Upper lobe of left lung (tissue), 6 donors: ENCODE data around the gene TEX44. TPM values are rescaled to one million over a fixed set of nuclear protein-coding genes. Genes with fewer than 3 reads are reported as not detected.

Experiments
- ATAC-seq, 2 donors: fragments of 200-7000 bp; cut with Tn5 transposase; one replicate each; pipeline ENCODE4 v1.9.1; 2022; ENCODE audit warnings: mild to moderate bottlenecking in 2 of 2, moderate library complexity in 2 of 2; ENCODE audit not compliant: low FRiP score in 2 of 2
- DNase-seq, 2 donors: peaks; one replicate each; pipeline ENCODE4 v3.0.0-alpha.2; 2019 to 2020
- H3K27ac ChIP-seq, 4 donors: fragments of 200-600 bp; sonication (generic); one replicate each; pipeline ENCODE4 v1.5.1; 2016 to 2019
- H3K27me3 ChIP-seq, 4 donors: fragments of 200-600 bp; sonication (generic); one replicate each; pipeline ENCODE4 v1.5.1; 2017 to 2019
- H3K36me3 ChIP-seq, 4 donors: fragments of 200-600 bp; sonication (generic); one replicate each; pipeline ENCODE4 v1.5.1; 2016 to 2019
- H3K4me1 ChIP-seq, 4 donors: fragments of 200-600 bp; sonication (generic); one replicate each; pipeline ENCODE4 v1.5.1; 2018 to 2019
- H3K4me3 ChIP-seq, 4 donors: fragments of 200-600 bp; sonication (generic); one replicate each; pipeline ENCODE4 v1.5.1; 2017 to 2019; ENCODE audit warnings: mild to moderate bottlenecking in 2 of 4, moderate library complexity in 1 of 4
- H3K9me3 ChIP-seq, 4 donors: fragments of 200-600 bp; sonication (generic); one replicate each; pipeline ENCODE4 v1.5.1; 2018 to 2019
- EP300 ChIP-seq, 4 donors: sonication (generic); formaldehyde crosslinking; IDR thresholded peaks; one replicate each; pipeline ENCODE4 v1.5.1; 2017; ENCODE audit warnings: antibody characterized with exemption in 4 of 4, control low read depth in 2 of 4
- POLR2A ChIP-seq, 4 donors: fragments of 450-650 bp; IDR thresholded peaks; one replicate each; pipeline ENCODE4 v1.5.1; 2016 to 2017; ENCODE audit warnings: antibody characterized with exemption in 4 of 4, mild to moderate bottlenecking in 2 of 4
- POLR2AphosphoS5 ChIP-seq, 2 donors: sonication (generic); formaldehyde crosslinking; IDR thresholded peaks; one replicate each; pipeline ENCODE4 v1.5.1; 2017; ENCODE audit warnings: antibody characterized with exemption in 2 of 2
- WGBS, 2 donors: methylation state at CpG; one replicate each; pipeline ENCODE4 v1.1.5; 2017 to 2018; 5-methylcytosine and 5-hydroxymethylcytosine counted together
- total RNA-seq, 6 donors: library from RNA; depleted of rRNA in 4 of 6; stranded (reverse); fragments of >200 nt in 4 of 6; gene quantifications; one replicate each; pipeline versions ENCODE4 v1.1.0 to v1.2.1, GENCODE V29; 2016 to 2021
- TF ChIP-seq, protein P1 (sequence below), 6 experiments: fragments of 450-650 bp in 4 of 6; fragments of 200-600 bp in 2 of 6; sonication (generic) in 2 of 6; IDR thresholded peaks; one replicate each; pipeline ENCODE4 v1.5.1; 2016 to 2019; ENCODE audit warnings: antibody characterized with exemption in 6 of 6
- donor health status: DM: no; HTN: no; CAD: no; lungs with moderate emphysema.
- donor health status: DM: no; HTN: yes; CAD: no; lungs with severe emphysema.

The TEX44 gene
- total RNA-seq, 6 donors from 2014 or later = not detected

DNA sequence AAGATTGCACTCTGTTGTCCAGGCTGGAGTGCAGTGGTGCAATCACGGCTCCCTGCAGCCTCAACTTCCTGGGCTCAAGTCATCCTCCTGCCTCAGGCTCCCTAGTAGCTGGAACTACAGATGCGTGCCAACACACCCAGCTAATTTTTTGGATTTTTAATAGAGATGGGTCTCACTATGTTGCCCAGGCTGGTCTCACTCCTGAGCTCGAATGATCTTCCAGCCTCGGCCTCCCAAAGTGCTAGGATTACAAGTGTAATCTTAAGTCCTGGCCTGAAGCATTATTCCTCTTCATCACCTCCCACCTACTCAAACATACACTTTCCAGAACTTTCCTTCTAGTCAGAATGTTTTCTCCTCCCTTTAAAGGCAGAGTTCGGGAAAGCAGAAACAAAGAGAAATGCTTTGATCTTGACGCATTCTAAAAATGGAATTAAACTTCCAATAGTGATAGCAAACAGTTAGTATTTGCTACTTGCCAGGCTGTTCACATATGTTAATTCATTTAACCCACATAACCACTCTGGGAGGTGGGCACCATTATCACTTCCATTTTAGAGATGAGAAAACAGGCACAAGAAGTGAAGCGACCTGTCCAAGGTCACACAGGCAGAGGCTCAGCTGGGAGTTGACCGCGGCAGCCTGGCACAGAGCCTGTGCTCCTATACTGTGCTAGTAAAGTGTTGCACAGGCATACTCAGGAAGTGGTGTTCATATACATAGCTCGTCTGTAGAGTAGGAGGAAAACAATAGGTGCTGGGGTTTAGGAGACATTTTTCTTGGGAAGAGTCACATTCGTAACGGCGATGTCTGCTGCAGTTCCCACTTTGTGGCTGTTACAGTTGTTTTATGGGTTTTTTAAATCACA, 24.6 kb downstream of the TEX44 start:
- H3K4me1 ChIP-seq = peaks cover 33 to 42% (median 34%) of the 10 kb centered on the region in 4 donors
- TF ChIP-seq, protein P1, sequence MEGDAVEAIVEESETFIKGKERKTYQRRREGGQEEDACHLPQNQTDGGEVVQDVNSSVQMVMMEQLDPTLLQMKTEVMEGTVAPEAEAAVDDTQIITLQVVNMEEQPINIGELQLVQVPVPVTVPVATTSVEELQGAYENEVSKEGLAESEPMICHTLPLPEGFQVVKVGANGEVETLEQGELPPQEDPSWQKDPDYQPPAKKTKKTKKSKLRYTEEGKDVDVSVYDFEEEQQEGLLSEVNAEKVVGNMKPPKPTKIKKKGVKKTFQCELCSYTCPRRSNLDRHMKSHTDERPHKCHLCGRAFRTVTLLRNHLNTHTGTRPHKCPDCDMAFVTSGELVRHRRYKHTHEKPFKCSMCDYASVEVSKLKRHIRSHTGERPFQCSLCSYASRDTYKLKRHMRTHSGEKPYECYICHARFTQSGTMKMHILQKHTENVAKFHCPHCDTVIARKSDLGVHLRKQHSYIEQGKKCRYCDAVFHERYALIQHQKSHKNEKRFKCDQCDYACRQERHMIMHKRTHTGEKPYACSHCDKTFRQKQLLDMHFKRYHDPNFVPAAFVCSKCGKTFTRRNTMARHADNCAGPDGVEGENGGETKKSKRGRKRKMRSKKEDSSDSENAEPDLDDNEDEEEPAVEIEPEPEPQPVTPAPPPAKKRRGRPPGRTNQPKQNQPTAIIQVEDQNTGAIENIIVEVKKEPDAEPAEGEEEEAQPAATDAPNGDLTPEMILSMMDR (IDR thresholded peaks at IDR 0.05) = no peak
- TF ChIP-seq POLR2AphosphoS5 (IDR thresholded peaks at IDR 0.05) (no peak), POLR2A (IDR thresholded peaks at IDR 0.05) (no peak), EP300 (IDR thresholded peaks at IDR 0.05) (no peak)
- peak overlapping the region in 2 of 4 donors; percentile 3 to 44 for H3K27ac ChIP-seq
- H3K9me3 ChIP-seq = no peaks in the 10 kb centered on the region
- WGBS, 2 donors = 72 to 75% methylated on average over 13 of the region's 13 CpGs
- no peak for ATAC-seq
- H3K27me3 ChIP-seq = no peaks in the 10 kb centered on the region
- H3K36me3 ChIP-seq = no peaks in the 10 kb centered on the region
- DNase-seq = no peak
- no peak overlapping the region for H3K4me3 ChIP-seq

- H3K27ac ChIP-seq = peak overlapping the region; percentile 27 to 77 (median 54)
- H3K4me1 ChIP-seq = peaks cover 0 to 11% (median 5%) of the 10 kb centered on the region in 4 donors
- TF ChIP-seq POLR2AphosphoS5 (IDR thresholded peaks at IDR 0.05) = no peak
- no peak for DNase-seq
- no peaks in the 10 kb centered on the region for H3K27me3 ChIP-seq
- WGBS, 2 donors = 45 to 52% methylated on average over 23 to 25 of the region's 25 CpGs
- no peaks in the 10 kb centered on the region for H3K36me3 ChIP-seq
- H3K4me3 ChIP-seq = peak overlapping the region in 2 of 4 donors; percentile 17 to 25
- peak; percentile 26 to 68 for ATAC-seq
- H3K9me3 ChIP-seq = no peaks in the 10 kb centered on the region
Observed at GRCh38 chr2:231621051-231621879, 28.6 kb downstream of the TEX44 start.

GRCh38 chr2:231622963-231623362, 30.3 kb downstream of the TEX44 start:
- no peak overlapping the region for H3K4me3 ChIP-seq
- H3K4me1 ChIP-seq = peaks cover 4 to 11% (median 5%) of the 10 kb centered on the region in 4 donors
- no peak for DNase-seq
- no peaks in the 10 kb centered on the region for H3K36me3 ChIP-seq
- H3K27me3 ChIP-seq = no peaks in the 10 kb centered on the region
- H3K27ac ChIP-seq = no peak overlapping the region
- no peak for ATAC-seq
- 92 to 98% methylated on average over 10 of the region's 10 CpGs for WGBS, 2 donors
- no peak for TF ChIP-seq POLR2AphosphoS5 (IDR thresholded peaks at IDR 0.05)
- no peaks in the 10 kb centered on the region for H3K9me3 ChIP-seq

DNA sequence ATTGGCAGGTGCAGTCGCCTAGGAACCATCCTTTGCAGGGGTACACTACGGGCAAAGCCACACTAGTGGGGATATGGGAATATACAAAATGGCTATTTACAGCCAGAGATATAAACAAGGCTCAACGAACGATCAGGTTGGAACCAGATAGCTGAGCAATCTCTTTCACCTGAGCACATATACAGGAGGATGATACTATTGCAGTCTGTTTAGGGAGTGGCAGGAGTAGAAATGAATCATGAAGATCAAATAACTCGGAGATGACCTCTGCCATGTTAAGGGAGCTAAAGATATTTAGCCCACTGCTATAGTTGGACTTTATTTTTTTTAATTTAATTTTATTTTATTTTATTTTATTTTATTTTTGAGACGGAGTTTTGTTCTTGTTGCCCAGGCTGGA, 33.8 kb downstream of the TEX44 start:
- Histone ChIP-seq H3K36me3 (no peaks in the 10 kb centered on the region), H3K9me3 (no peaks in the 10 kb centered on the region), H3K4me1 (peaks cover 0 to 4% (median 2%) of the 10 kb centered on the region in 4 donors), H3K4me3 (no peak overlapping the region), H3K27me3 (no peaks in the 10 kb centered on the region), H3K27ac (no peak overlapping the region)
- WGBS, 2 donors = 76 to 95% methylated on average over 6 of the region's 6 CpGs
- DNase-seq = no peak
- TF ChIP-seq, protein P1 (IDR thresholded peaks at IDR 0.05) = no peak
- TF ChIP-seq EP300 (IDR thresholded peaks at IDR 0.05) (no peak), POLR2AphosphoS5 (IDR thresholded peaks at IDR 0.05) (no peak), POLR2A (IDR thresholded peaks at IDR 0.05) (no peak)
- no peak for ATAC-seq

DNA sequence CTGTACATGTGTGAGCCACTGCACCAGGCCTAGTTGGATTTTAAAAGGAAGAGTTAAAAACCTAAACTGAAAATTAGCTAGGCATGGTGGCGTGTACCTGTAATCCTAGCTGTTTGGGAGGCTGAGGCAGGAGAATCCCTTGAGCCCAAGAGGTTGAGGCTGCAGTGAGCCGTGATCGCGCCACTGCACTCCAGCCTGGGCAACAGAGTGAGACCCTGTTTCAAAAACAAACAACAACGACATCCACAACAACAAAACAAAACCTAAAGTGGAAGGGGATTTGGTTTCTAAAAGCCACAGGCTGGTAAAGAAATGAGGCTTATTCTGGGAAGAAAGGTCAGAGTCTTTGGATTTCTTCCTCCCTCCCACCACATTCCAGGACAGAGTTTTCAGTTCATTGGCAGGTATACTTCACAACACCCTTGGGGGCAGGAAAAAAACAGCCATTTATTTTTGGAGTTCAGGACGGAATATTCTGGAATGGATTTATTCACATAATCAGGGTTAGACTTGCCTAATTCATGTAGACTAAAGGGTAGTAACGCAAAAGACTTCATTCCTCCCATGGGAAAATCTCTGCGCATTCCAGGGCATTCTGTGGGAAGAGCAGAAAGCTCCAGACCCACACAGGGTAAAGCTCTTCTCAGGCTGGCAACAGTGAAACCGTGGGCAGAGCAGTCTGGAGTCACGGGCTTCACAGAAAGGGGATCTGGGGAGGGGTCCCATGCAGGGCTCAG, 34.9 kb downstream of the TEX44 start:
- WGBS, 2 donors = 80 to 86% methylated on average over 10 of the region's 10 CpGs
- H3K4me1 ChIP-seq = peaks cover 0 to 4% (median 0%) of the 10 kb centered on the region in 4 donors
- ATAC-seq = peak in 1 of 2 donors; percentile 26
- no peaks in the 10 kb centered on the region for H3K36me3 ChIP-seq
- DNase-seq = no peak
- no peak overlapping the region for H3K4me3 ChIP-seq
- H3K27ac ChIP-seq = peak overlapping the region in 1 of 4 donors; percentile 32
- no peak for TF ChIP-seq POLR2AphosphoS5 (IDR thresholded peaks at IDR 0.05)
- no peak for TF ChIP-seq EP300 (IDR thresholded peaks at IDR 0.05)
- TF ChIP-seq, protein P1 (IDR thresholded peaks at IDR 0.05) = no peak
- TF ChIP-seq POLR2A (IDR thresholded peaks at IDR 0.05) = no peak
- no peaks in the 10 kb centered on the region for H3K9me3 ChIP-seq
- H3K27me3 ChIP-seq = no peaks in the 10 kb centered on the region
